IMR-90 (cell line): ENCODE measurements around the gene CYFIP2.

Experiments
- CEBPB ChIP-seq: IDR thresholded peaks from 2 replicates; pipeline ENCODE4 v1.6.1; 2012; ENCODE audit warnings: low read depth, low read length, improper control_type of control experiment
- CTCF ChIP-seq: conservative IDR thresholded peaks from 2 replicates; pipeline ENCODE4 v1.5.1; 2012; ENCODE audit warnings: mild to moderate bottlenecking, low read depth, low read length, improper control_type of control experiment
- FOS ChIP-seq: fragments of 150-350 bp; IDR thresholded peaks from 2 replicates; pipeline ENCODE4 v1.6.1; 2016; ENCODE audit warnings: low read depth, low read length
- MAFK ChIP-seq: IDR thresholded peaks from 2 replicates; pipeline ENCODE4 v1.6.1; 2012; ENCODE audit warnings: low read depth, low read length, improper control_type of control experiment
- MAZ ChIP-seq: IDR thresholded peaks from 2 replicates; pipeline ENCODE4 v1.6.1; 2012; ENCODE audit warnings: low read depth, mild to moderate bottlenecking, low read length, improper control_type of control experiment, moderate library complexity, borderline replicate concordance
- POLR2A ChIP-seq: IDR thresholded peaks from 2 replicates; pipeline ENCODE4 v1.6.1; 2012; ENCODE audit warnings: mild to moderate bottlenecking, low read depth, low read length
- RCOR1 ChIP-seq: IDR thresholded peaks from 2 replicates; pipeline ENCODE4 v1.6.1; 2012; ENCODE audit warnings: mild to moderate bottlenecking, low read length, improper control_type of control experiment; ENCODE audit not compliant: insufficient replicate concordance
- USF2 ChIP-seq: fragments of 150-350 bp; IDR thresholded peaks from 2 replicates; pipeline ENCODE4 v1.6.1; 2017; ENCODE audit warnings: mild to moderate bottlenecking, antibody characterized with exemption, low read length, low read depth

GRCh38 chr5:157303023-157303422 lies 37.1 kb downstream of the CYFIP2 start:
- TF ChIP-seq CEBPB: no peak
- TF ChIP-seq CTCF: no peak
- TF ChIP-seq MAFK: no peak
- no peak for TF ChIP-seq FOS
- TF ChIP-seq RCOR1: no peak
- TF ChIP-seq USF2: no peak
- TF ChIP-seq MAZ: no peak
- no peak for TF ChIP-seq POLR2A
